Measurements from ENCODE around the gene ZNF460. TPM values are rescaled to one million over a fixed set of nuclear protein-coding genes. Genes with fewer than 3 reads are reported as not detected.
"Not testable (repeated sequence)": the region's sequence is repeated elsewhere in the genome, so short reads cannot be mapped to it uniquely, and the experiment has no call there.

The ZNF460 gene
- total RNA-seq, 1 donor from 2014 or later, result 23.0 TPM

DNA sequence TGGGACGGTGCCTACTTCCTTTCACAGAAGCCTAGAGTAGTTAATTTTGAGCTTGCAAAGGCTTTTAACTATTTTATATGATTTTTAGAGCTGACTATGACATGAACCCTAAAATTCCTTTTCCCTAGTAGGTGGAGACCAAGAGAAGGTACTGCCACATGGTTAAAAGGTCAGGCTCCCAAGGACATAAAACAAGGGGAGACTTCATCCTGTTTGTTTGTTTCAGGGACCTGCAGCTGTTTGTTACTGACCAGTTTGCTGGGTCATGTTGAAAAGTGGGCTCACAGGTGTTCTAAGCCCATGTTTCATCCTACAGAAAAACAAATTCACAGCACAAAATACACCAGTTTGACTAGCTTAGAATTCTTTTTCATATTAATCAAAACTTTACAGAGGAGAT is 3.9 kb upstream of the ZNF460 start:
- DNase-seq, result no peak
- ATAC-seq (ENCODE audit: poor library complexity), result no peak
- intact Hi-C loops (cut with DNase I), result no loop called here

DNA sequence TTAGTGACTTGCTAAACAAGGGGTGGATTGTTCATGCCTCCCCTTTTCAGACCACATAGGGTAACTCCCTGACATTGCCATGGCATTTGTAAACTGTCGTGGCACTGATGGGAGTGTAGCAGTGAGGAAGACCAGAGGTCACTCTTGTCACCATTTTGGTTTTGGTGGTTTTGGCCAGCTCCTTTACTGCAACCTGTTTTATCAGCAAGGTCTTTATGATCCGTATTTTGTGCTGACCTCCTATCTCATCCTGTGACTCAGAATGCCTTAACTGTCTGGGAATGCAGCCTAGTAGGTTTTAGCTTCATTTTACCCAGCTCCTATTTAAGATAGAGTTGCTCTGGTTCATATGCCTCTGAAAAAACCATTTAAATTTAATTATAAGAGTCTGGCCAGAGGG is 1.8 kb upstream of the ZNF460 start:
- DNase-seq; intact Hi-C loops (cut with DNase I); ATAC-seq (ENCODE audit: poor library complexity): not testable (repeated sequence)

GRCh38 chr19:57279418-57280164 is 694 bp upstream of the ZNF460 start:
- ATAC-seq (ENCODE audit: poor library complexity) (peak; percentile 97), DNase-seq (peak; percentile 93)
- intact Hi-C loops (cut with DNase I), result loop anchor here (2.0 to 5.0 kb wide), 2 partner anchors 39 to 73 kb away; partner anchors contain the start of genes ZNF304 and ZNF805

- intact Hi-C loops (cut with DNase I), result loop anchor here (2.0 to 5.0 kb wide), 2 partner anchors 40 to 71 kb away; partner anchors contain the start of genes ZNF304 and ZNF805
- ATAC-seq (ENCODE audit: poor library complexity), result no peak
- no peak for DNase-seq
These were observed 696 bp downstream of the ZNF460 start for GRCh38 chr19:57280962-57281400.

- ATAC-seq (ENCODE audit: poor library complexity) (no peak), DNase-seq (no peak)
- intact Hi-C loops (cut with DNase I), result loop anchor here (5.0 kb wide), 1 partner anchor 70 kb away; the partner anchor contains the start of gene ZNF304
These were observed 1.8 kb downstream of the ZNF460 start for GRCh38 chr19:57282011-57282643.

- intact Hi-C loops (cut with DNase I), result no loop called here
- DNase-seq, result no peak
- no peak for ATAC-seq (ENCODE audit: poor library complexity)
These were observed 8.1 kb downstream of the ZNF460 start for GRCh38 chr19:57288373-57288772.

GRCh38 chr19:57290970-57291369 is 10.7 kb downstream of the ZNF460 start:
- intact Hi-C loops (cut with DNase I), result no loop called here
- no peak for DNase-seq
- ATAC-seq (ENCODE audit: poor library complexity), result no peak

GRCh38 chr19:57292547-57292946 is 12.3 kb downstream of the ZNF460 start:
- ATAC-seq (ENCODE audit: poor library complexity) (no peak), DNase-seq (no peak)
- intact Hi-C loops (cut with DNase I), result no loop called here

DNA sequence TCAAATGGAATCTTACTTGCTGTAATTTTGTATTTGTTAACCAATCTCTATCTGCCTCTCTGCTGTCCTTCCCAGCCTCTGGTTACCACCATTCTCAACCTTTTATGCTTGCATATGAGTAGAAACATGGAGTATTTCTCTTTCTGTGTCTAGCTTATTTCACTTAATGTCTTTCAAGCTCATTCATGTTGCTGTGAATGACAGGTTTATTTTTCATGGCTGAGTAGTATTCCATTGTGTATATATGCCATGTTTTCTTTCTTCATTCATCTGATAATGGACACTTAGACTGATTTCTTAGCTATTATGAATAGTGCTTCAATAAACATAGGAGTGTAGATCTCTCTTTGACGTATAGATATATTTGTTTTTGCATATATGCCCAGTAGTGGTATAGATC is 13.4 kb downstream of the ZNF460 start:
- no peak for ATAC-seq (ENCODE audit: poor library complexity)
- DNase-seq, result no peak
- intact Hi-C loops (cut with DNase I), result no loop called here

DNA sequence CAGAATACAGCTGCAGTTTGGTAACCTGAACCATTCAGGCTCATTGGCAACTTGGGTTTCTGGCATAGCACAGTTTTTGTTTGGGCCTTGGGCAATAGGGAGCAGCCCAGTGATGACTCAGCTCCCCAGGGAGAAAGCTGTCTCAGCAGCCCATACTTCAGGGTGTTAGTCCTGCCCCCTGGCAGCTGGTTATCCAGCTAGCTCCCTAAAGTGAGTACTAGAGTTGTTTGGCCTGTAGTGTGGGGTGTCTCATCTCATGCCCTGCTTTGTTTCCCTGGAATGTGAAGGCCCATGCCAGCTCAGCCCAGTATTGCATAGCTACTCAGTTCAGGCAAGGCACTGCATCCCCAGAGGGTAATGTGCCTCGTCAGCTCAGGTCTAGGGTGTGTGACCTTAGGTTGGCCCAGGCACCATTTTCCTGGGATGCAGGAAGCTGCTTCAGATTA is 21.8 kb downstream of the ZNF460 start:
- no peak for DNase-seq
- intact Hi-C loops (cut with DNase I), result no loop called here
- peak; percentile 43 for ATAC-seq (ENCODE audit: poor library complexity)

- no peak for ATAC-seq (ENCODE audit: poor library complexity)
- intact Hi-C loops (cut with DNase I), result no loop called here
- DNase-seq, result no peak
These were observed 22.6 kb downstream of the ZNF460 start for GRCh38 chr19:57302727-57303401.

DNA sequence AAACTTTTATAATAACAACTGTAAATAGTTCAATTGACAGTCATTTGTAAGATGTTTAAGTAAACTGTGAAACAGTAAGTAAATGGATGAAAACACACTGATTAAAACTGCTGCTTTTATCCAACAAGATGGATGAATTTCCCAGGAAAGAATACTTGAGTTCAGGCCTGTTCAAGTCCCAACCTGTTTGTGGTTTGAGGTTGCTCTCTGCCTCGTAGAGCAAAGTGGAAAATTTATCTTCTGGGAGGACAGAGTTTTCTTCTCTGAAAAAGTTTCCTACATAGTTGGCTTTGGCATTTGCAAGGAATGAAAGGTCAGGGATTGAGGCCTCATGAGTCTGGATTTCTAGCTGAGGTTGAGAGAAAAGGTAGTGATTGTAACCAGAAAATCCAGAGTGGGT is 24.8 kb downstream of the ZNF460 start:
- DNase-seq (no peak), ATAC-seq (ENCODE audit: poor library complexity) (no peak)
- intact Hi-C loops (cut with DNase I), result no loop called here

DNA sequence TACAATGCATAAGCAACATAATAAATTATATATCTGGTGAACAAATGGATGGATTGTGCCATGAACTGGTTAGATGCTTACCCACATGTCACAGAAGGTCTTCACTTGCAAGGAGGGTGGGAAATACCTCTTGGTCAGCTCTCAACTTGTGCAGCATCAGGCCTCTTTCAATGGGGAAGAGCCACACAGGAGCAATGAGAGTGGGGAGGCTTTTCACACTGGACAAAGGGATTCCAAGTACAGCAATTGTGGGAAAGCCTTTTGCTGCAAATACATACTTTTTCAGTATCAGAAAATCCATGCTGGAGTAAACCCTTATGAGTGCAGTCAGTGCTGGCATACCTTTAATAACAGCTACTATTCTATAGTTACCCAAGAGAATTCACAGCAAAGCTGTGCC is 28.2 kb downstream of the ZNF460 start:
- no peak for ATAC-seq (ENCODE audit: poor library complexity)
- DNase-seq, result no peak
- intact Hi-C loops (cut with DNase I), result no loop called here

DNA sequence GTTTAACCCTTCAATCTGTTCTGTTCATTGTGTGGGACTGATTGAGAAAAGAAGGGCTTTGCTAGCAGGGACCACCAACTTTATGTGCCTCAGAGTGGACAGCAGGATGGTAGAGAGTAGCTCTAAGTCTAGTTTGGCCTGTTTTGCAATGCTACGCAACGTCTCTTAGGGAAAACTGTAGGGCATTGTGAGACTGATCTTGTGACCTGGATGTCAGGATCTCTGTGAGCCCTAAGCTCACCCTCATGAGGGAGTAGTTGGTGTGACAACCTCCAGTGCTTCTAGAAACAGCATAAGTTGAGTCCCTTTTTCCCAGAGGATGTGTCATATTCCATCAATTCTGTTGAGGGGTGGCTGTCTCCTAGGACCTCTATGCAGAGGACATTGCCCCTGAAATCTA is 30.5 kb downstream of the ZNF460 start:
- ATAC-seq (ENCODE audit: poor library complexity) (no peak), DNase-seq (no peak)
- intact Hi-C loops (cut with DNase I), result no loop called here

GRCh38 chr19:57314146-57314545 is 33.9 kb downstream of the ZNF460 start:
- DNase-seq (no peak), ATAC-seq (ENCODE audit: poor library complexity) (no peak)
- intact Hi-C loops (cut with DNase I), result no loop called here

DNA sequence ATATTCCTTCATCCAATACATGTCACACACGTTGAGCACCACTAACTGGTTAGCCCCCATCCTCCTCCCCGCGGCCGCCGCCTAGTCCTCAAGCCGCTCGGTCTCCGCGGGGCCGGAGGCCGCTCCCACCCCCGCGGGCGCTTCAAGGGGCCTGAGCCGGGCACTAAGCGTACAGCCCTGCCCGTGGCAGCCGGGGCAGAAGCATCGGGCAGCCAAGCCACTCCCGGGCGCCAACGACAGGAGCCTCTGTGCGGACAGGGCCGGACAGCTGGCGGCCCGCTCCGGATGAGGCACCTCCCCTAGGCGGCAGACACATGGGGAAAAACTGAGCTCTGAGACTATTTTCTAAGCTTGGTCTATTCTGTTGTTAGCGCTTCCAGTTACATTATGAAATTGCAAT is 37.2 kb downstream of the ZNF460 start:
- intact Hi-C loops (cut with DNase I), result no loop called here
- DNase-seq, result peak; percentile 54
- ATAC-seq (ENCODE audit: poor library complexity), result peak; percentile 39

GRCh38 chr19:57319869-57320179 is 39.5 kb downstream of the ZNF460 start:
- DNase-seq (no peak), ATAC-seq (ENCODE audit: poor library complexity) (peak; percentile 26)
- intact Hi-C loops (cut with DNase I), result no loop called here

DNA sequence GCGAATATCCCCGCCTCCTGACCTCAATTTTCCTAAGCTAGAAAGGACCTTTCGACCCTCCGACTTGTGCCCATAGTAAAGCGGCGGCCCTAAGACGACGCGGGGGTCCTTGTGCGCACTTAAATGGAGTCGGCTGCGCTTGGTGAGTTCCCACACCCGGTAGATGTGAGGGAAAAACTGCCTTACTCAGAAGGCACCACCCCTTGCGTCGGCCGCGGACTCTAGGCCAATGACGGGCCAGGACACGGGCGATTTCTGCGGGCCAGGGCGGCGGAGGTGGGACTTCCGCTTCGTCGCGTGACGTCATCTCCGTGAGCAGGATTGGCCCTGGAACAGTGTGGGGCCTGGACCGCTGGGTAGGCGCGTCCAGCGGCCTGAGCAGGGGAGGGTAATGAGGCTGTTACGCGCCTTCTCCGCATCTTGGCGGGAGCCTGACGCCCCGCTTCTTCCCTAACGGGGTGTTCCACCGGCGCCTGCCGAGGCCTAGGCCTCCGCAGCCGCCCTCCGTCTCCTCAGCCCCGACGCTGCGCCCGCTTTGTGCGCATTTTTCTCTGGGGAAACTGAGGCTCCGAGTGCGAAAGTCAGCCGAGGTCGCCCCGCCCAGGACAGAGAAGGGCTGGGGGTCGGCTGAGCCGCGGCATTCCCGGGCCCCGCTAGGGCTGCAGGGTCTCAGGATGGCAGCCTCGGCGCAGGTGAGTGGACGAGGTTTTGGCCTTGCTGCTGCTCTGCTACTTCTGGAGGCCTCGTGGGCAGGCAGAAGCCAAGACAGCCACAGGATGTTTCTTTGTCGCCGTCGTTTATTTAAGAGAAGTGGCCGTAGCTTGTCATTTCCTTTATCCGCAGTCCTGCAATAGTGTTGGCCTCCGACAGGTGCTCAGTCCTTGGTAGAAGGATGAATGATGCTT is 40.1 kb downstream of the ZNF460 start, which contains the start of gene ZNF543:
Gene ZNF543, plus strand, starts transcription at position 293 of the 905 bp plus-strand sequence. Its CDS starts 382 bp downstream, at position 675.
- ATAC-seq (ENCODE audit: poor library complexity), result peak; percentile 99
- intact Hi-C loops (cut with DNase I), result no loop called here
- DNase-seq, result peak; percentile 98

GRCh38 chr19:57321116-57321515 is 40.8 kb downstream of the ZNF460 start:
- intact Hi-C loops (cut with DNase I), result no loop called here
- ATAC-seq (ENCODE audit: poor library complexity) (no peak), DNase-seq (no peak)
